Ovary (tissue), 3 donors: ENCODE measurements around the gene WASHC4.

Experiments used
- CTCF ChIP-seq, 3 donors: fragments of 450-650 bp in 2 of 3; fragments of 200-600 bp in 1 of 3; IDR thresholded peaks; one replicate each; pipeline versions ENCODE4 v1.5.1 to v1.8.0; 2016 to 2022; ENCODE audit warnings: antibody characterized with exemption in 3 of 3, mild to moderate bottlenecking in 1 of 3
- EP300 ChIP-seq: sonication (generic); formaldehyde crosslinking; IDR thresholded peaks from one replicate; pipeline ENCODE4 v1.6.1; 2017; ENCODE audit warnings: antibody characterized with exemption
- POLR2A ChIP-seq: fragments of 450-650 bp; IDR thresholded peaks from one replicate; pipeline ENCODE4 v1.6.1; 2017; ENCODE audit warnings: antibody characterized with exemption, mild to moderate bottlenecking, moderate library complexity
- donor health status: DM: no; HTN: no; CAD: no.

DNA sequence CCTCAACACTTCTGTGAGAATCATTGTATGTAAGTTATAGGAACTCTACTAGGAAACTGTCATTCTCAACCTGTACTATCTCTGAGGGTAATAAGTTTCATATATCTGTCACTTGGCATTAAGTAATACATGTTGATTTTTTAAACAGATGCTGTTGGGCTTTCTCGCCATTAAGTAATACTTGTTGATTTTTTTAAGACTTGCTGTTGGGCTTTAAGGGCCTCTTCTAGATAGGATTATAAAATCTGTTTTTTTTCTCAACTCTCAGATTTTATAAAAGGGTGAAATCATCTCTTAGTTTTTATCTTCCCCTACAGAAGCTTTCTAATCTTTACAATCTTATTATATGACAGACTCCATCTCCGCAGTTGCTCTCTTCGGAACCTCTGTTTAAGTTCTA, 5.6 kb downstream of the WASHC4 start:
- TF ChIP-seq CTCF (IDR thresholded peaks at IDR 0.05) (no peak), EP300 (no peak), POLR2A (no peak)
